H1 (cell line): ENCODE results near the gene TRIOBP. TPM values are rescaled to one million over a fixed set of nuclear protein-coding genes. Genes with fewer than 3 reads are reported as not detected.

Experiments
- CTCF ChIA-PET: fragments of 300-600 bp; sonication (Branson Sonifier 250); formaldehyde crosslinking; loops from one replicate; lab custom pipeline; 2021; ENCODE audit not compliant: partially characterized antibody; lab: Charles Lee
- POLR2A ChIA-PET: fragments of 300-600 bp; sonication (Branson Sonifier 250); formaldehyde crosslinking; loops from one replicate; lab custom pipeline; 2021; ENCODE audit warnings: inconsistent platforms; ENCODE audit not compliant: partially characterized antibody; lab: Charles Lee
- DNase-seq, 2 experiments: peaks; one replicate each; pipeline versions ENCODE4 v3.0.0 to v3.0.0-alpha.2; 2010 to 2022; ENCODE audit warnings: low spot score in 2 of 2, low read depth in 1 of 2, mixed read lengths in 1 of 2
- FAIRE-seq: peaks from 2 replicates; lab custom pipeline; 2011; peaks lifted over from hg19 to GRCh38; lab: Jason Lieb, UNC
- H2AFZ ChIP-seq: 2 replicates; pipeline ENCODE4 v1.8.1; 2012; ENCODE audit warnings: low read length, inconsistent platforms
- H2AK5ac ChIP-seq: 2 replicates; pipeline ENCODE4 v1.6.1; 2013; ENCODE audit warnings: low read depth, low read length
- H2BK120ac ChIP-seq: replicated peaks from 2 replicates; pipeline ENCODE3; 2013; ENCODE audit warnings: low read depth, low read length, inconsistent platforms
- H2BK12ac ChIP-seq: 2 replicates; pipeline ENCODE4 v1.6.1; 2013; ENCODE audit warnings: low read depth, low read length
- H2BK15ac ChIP-seq: 2 replicates; pipeline ENCODE4 v1.6.1; 2013; ENCODE audit warnings: low read length
- H2BK20ac ChIP-seq: 2 replicates; pipeline ENCODE4 v1.6.1; 2013; ENCODE audit warnings: low read length
- H2BK5ac ChIP-seq: 2 replicates; pipeline ENCODE4 v1.6.1; 2013; ENCODE audit warnings: low read depth, low read length
- H3K14ac ChIP-seq: 2 replicates; pipeline ENCODE4 v1.6.1; 2013; ENCODE audit warnings: inconsistent platforms; ENCODE audit not compliant: insufficient read length
- H3K18ac ChIP-seq: 2 replicates; pipeline ENCODE4 v1.6.1; 2013; ENCODE audit warnings: low read length; ENCODE audit errors: extremely low read depth
- H3K23ac ChIP-seq: 2 replicates; pipeline ENCODE4 v1.6.1; 2013; ENCODE audit warnings: inconsistent platforms; ENCODE audit not compliant: insufficient read length
- H3K23me2 ChIP-seq: 2 replicates; pipeline ENCODE4 v1.6.1; 2013; ENCODE audit warnings: low read depth, low read length
- H3K27ac ChIP-seq: 2 replicates; pipeline ENCODE4 v1.6.1; 2011; ENCODE audit warnings: low read depth, low read length, inconsistent platforms
- H3K27me3 ChIP-seq, 4 experiments: replicated peaks in 1 of 4; 1 replicate in 1 of 4; 2 replicates in 3 of 4; pipeline versions ENCODE4 v1.6.1 to v1.8.1; 2011 to 2013; ENCODE audit warnings: low read length in 3 of 4, mild to moderate bottlenecking in 3 of 4, inconsistent platforms in 2 of 4, mixed read lengths in 2 of 4, moderate library complexity in 1 of 4; ENCODE audit not compliant: control insufficient read depth in 3 of 4, insufficient read depth in 3 of 4; ENCODE audit errors: extremely low read depth in 1 of 4
- H3K36me3 ChIP-seq, 4 experiments: 2 replicates each; pipeline versions ENCODE4 v1.6.1 to v1.8.1; 2011 to 2013; ENCODE audit warnings: mild to moderate bottlenecking in 4 of 4, low read length in 3 of 4, moderate library complexity in 2 of 4, control low read depth in 1 of 4, inconsistent platforms in 1 of 4; ENCODE audit not compliant: insufficient read depth in 4 of 4, control insufficient read depth in 2 of 4
- H3K4ac ChIP-seq: replicated peaks from 2 replicates; pipeline ENCODE3; 2013; ENCODE audit warnings: low read length, low read depth, mixed read lengths, inconsistent platforms; ENCODE audit not compliant: insufficient read length
- H3K4me1 ChIP-seq, 4 experiments: replicated peaks in 1 of 4; 1 replicate in 1 of 4; 2 replicates in 3 of 4; pipeline versions ENCODE4 v1.6.1 to v1.8.1; 2011 to 2013; ENCODE audit warnings: low read length in 3 of 4, inconsistent platforms in 2 of 4, mixed read lengths in 1 of 4; ENCODE audit not compliant: insufficient read depth in 4 of 4, control insufficient read depth in 3 of 4
- H3K4me2 ChIP-seq, 2 experiments: 2 replicates each; pipeline versions ENCODE4 v1.6.1 to v1.8.1; 2011 to 2013; ENCODE audit warnings: low read depth in 2 of 2, low read length in 2 of 2, control low read depth in 1 of 2, inconsistent platforms in 1 of 2, mild to moderate bottlenecking in 1 of 2; ENCODE audit not compliant: insufficient read depth in 1 of 2
- H3K4me3 ChIP-seq, 4 experiments: fragments of 200-600, 300-600 bp in 1 of 4; sonication (generic), shearing (Covaris generic), sonication (Bioruptor Twin) in 1 of 4; 2 replicates each; pipeline versions ENCODE4 v1.5.1 to v1.8.1; 2011 to 2016; ENCODE audit warnings: low read length in 4 of 4, low read depth in 3 of 4, control low read depth in 2 of 4, inconsistent platforms in 2 of 4, mild to moderate bottlenecking in 2 of 4, mixed read lengths in 1 of 4, moderate library complexity in 1 of 4; ENCODE audit not compliant: insufficient read depth in 2 of 4; ENCODE audit errors: extremely low read depth in 1 of 4
- H3K56ac ChIP-seq: replicated peaks from 2 replicates; pipeline ENCODE3; 2013; ENCODE audit warnings: low read depth, mild to moderate bottlenecking, mixed read lengths, low read length, inconsistent platforms; ENCODE audit not compliant: insufficient read length
- H3K79me1 ChIP-seq: 2 replicates; pipeline ENCODE4 v1.6.1; 2013; ENCODE audit warnings: low read depth, low read length, control low read depth
- H3K79me2 ChIP-seq, 2 experiments: 2 replicates each; pipeline versions ENCODE4 v1.6.1 to v1.8.1; 2012 to 2013; ENCODE audit warnings: low read length in 2 of 2, mild to moderate bottlenecking in 2 of 2, inconsistent platforms in 1 of 2; ENCODE audit not compliant: insufficient read depth in 2 of 2, control insufficient read depth in 1 of 2
- H3K9ac ChIP-seq, 4 experiments: replicated peaks in 1 of 4; 1 replicate in 1 of 4; 2 replicates in 3 of 4; pipeline versions ENCODE4 v1.6.1 to v1.8.1; 2011 to 2013; ENCODE audit warnings: low read depth in 3 of 4, low read length in 3 of 4, control low read depth in 2 of 4, mild to moderate bottlenecking in 2 of 4, moderate library complexity in 2 of 4, inconsistent platforms in 1 of 4; ENCODE audit errors: extremely low read depth in 1 of 4
- H3K9me3 ChIP-seq, 2 experiments: 2 replicates each; pipeline versions ENCODE4 v1.6.1 to v1.8.1; 2012 to 2013; ENCODE audit warnings: mild to moderate bottlenecking in 2 of 2, moderate library complexity in 2 of 2, control low read depth in 1 of 2, inconsistent platforms in 1 of 2, low read depth in 1 of 2, low read length in 1 of 2, mixed read lengths in 1 of 2; ENCODE audit not compliant: insufficient read depth in 2 of 2
- H4K20me1 ChIP-seq, 2 experiments: replicated peaks in 1 of 2; 2 replicates each; pipeline versions ENCODE3 to v1.8.1; 2011 to 2013; ENCODE audit warnings: inconsistent platforms in 2 of 2, low read length in 2 of 2, mild to moderate bottlenecking in 1 of 2; ENCODE audit not compliant: insufficient read depth in 2 of 2, control insufficient read depth in 1 of 2
- H4K5ac ChIP-seq: 2 replicates; pipeline ENCODE4 v1.6.1; 2013; ENCODE audit warnings: low read length, low read depth, mixed read lengths, inconsistent platforms; ENCODE audit not compliant: insufficient read length
- H4K8ac ChIP-seq: 2 replicates; pipeline ENCODE4 v1.8.0; 2013; ENCODE audit warnings: mild to moderate bottlenecking, moderate library complexity, low read length, inconsistent platforms; ENCODE audit not compliant: insufficient read depth; ENCODE audit errors: extremely low read depth
- H4K91ac ChIP-seq: replicated peaks from 2 replicates; pipeline ENCODE3; 2013; ENCODE audit warnings: low read length, mixed read lengths, inconsistent platforms; ENCODE audit not compliant: insufficient read length
- EP300 ChIP-seq, 2 experiments: IDR thresholded peaks; 1 replicate in 1 of 2; 2 replicates in 1 of 2; pipeline ENCODE4 v1.6.1; 2011 to 2012; ENCODE audit warnings: low read depth in 2 of 2, low read length in 2 of 2, mild to moderate bottlenecking in 2 of 2, borderline replicate concordance in 1 of 2, inconsistent platforms in 1 of 2, moderate library complexity in 1 of 2
- POLR2A ChIP-seq, 2 experiments: IDR thresholded peaks; 1 replicate in 1 of 2; 2 replicates in 1 of 2; pipeline ENCODE4 v1.6.1; 2011; ENCODE audit warnings: low read depth in 2 of 2, low read length in 2 of 2, mild to moderate bottlenecking in 2 of 2; ENCODE audit errors: control extremely low read depth in 1 of 2
- POLR2AphosphoS5 ChIP-seq: IDR thresholded peaks from 2 replicates; pipeline ENCODE4 v1.6.1; 2011; ENCODE audit warnings: low read depth, low read length
- RBBP5 ChIP-seq: IDR thresholded peaks from 2 replicates; pipeline ENCODE4 v1.7.1; 2012; ENCODE audit warnings: low read depth, mild to moderate bottlenecking, inconsistent platforms, low read length, moderate library complexity, borderline replicate concordance
- RXRA ChIP-seq: IDR thresholded peaks from 2 replicates; pipeline ENCODE4 v1.6.1; 2011; ENCODE audit warnings: low read depth, mild to moderate bottlenecking, low read length, moderate library complexity; ENCODE audit not compliant: insufficient read depth
- SIN3A ChIP-seq, 2 experiments: IDR thresholded peaks in 1 of 2; conservative IDR thresholded peaks in 1 of 2; 2 replicates each; pipeline ENCODE4 v1.6.1; 2011 to 2012; ENCODE audit warnings: low read length in 2 of 2, improper control_type of control experiment in 1 of 2, low read depth in 1 of 2, mild to moderate bottlenecking in 1 of 2
- TAF7 ChIP-seq: optimal IDR thresholded peaks from 2 replicates; pipeline ENCODE3; 2011; ENCODE audit warnings: low read depth, mild to moderate bottlenecking, inconsistent platforms, low read length, moderate library complexity, borderline replicate concordance
- TBP ChIP-seq: IDR thresholded peaks from 2 replicates; pipeline ENCODE4 v1.6.1; 2011; ENCODE audit warnings: low read depth, low read length, improper control_type of control experiment
- TEAD4 ChIP-seq: IDR thresholded peaks from 2 replicates; pipeline ENCODE4 v1.6.1; 2012; ENCODE audit warnings: low read depth, low read length, inconsistent platforms, mixed read lengths
- WGBS, 2 experiments: shearing (Covaris generic) in 1 of 2; methylation state at CpG; one replicate each; pipeline versions ENCODE4 v1.1.6 to v1.1.7; 2013 to 2015; ENCODE audit warnings: low lambda C conversion rate in 2 of 2, mixed read lengths in 2 of 2, inconsistent platforms in 1 of 2, low coverage in 1 of 2, missing lambda C conversion rate in 1 of 2; ENCODE audit not compliant: insufficient replicate concordance in 2 of 2, insufficient coverage in 1 of 2, insufficient read length in 1 of 2; ENCODE audit errors: extremely low coverage in 1 of 2, missing lambda C conversion rate in 1 of 2; 5-methylcytosine and 5-hydroxymethylcytosine counted together
- polyA plus RNA-seq, 7 experiments: library from polyadenylated mRNA; depleted of rRNA in 3 of 7; stranded (reverse) in 5 of 7; unstranded in 2 of 7; fragments of >200 nt in 5 of 7; fragments of 200-250 nt in 2 of 7; gene quantifications; 1 replicate in 5 of 7; 2 replicates in 1 of 7; 4 replicates in 1 of 7; pipeline versions ENCODE4 v1.2.1 to v1.2.3, GENCODE V29; 2011 to 2013; ENCODE audit warnings: missing spikeins in 2 of 7, mixed read lengths in 2 of 7
- total RNA-seq: library from RNA; stranded (reverse); fragmentation: NEBNext Ultra II Directional; extraction: Animal tissue kit (Norgen Biotek cat#: 25700); gene quantifications from 2 replicates; pipeline ENCODE4 v1.2.1, GENCODE V29; 2021

The TRIOBP gene
- total and polyA plus RNA-seq, 2 of the 8 experiments (the other 6 are each of a cell fraction or from before 2014, with no cell fraction given) = 18.2 to 27.3 TPM

DNA sequence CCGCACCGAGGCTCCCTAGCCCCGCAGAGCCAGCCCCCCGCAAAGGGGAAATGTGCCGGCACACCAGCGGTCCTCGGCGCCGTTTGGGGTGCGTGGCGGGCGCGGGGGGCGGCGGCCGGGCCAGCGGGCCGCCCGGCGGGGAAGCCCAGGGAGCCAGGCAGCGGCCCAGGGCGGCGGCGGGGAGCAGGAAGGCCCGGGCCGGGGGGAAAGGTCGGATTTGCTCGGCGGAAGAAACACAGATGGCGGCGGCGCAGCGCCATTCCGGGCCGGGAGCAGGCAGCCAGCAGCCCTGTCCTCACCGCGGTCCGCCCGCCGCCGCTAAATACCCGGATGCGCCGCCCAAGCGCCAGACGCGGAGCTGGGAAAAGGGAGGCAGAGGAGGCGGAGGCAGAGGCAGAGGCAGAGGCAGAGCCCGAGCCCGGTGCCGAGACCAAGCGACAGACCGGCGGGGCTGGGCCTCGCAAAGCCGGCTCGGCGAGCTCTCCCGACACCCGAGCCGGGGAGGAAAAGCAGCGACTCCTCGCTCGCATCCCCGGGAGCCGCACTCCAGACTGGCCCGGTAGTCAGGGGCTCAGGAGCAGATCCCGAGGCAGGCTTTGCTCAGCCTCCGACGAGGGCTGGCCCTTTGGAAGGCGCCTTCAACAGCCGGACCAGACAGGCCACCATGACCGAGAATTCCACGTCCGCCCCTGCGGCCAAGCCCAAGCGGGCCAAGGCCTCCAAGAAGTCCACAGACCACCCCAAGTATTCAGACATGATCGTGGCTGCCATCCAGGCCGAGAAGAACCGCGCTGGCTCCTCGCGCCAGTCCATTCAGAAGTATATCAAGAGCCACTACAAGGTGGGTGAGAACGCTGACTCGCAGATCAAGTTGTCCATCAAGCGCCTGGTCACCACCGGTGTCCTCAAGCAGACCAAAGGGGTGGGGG is 108.3 kb downstream of the TRIOBP start:
- FAIRE-seq = no peak
- no peaks in the 10 kb centered on the region for H3K36me3 ChIP-seq
- H3K27ac ChIP-seq = peak overlapping the region; percentile 55; the same call in 1 of the 2 replicates
- TF ChIP-seq POLR2AphosphoS5 = peak; percentile 97
- TF ChIP-seq SIN3A (conservative IDR thresholded peaks at IDR 0.05 in 1 of 2, IDR thresholded peaks at IDR 0.05 in 1 of 2; ENCODE audit: low read depth in 1 of 2, low read length in 2 of 2) = peak in 1 of 2 experiments; percentile 20; a peak in 1 of 4 replicates
- TF ChIP-seq EP300 (IDR thresholded peaks at IDR 0.05; ENCODE audit: borderline replicate concordance in 1 of 2, low read depth in 2 of 2, low read length in 2 of 2) = 0 out of 3 replicates have a peak, but pooled peaks of 1 of the 2 experiments have one; percentile 17
- TF ChIP-seq RXRA = no peak
- TF ChIP-seq TAF7 = peak; percentile 92
- TF ChIP-seq TBP = peak; percentile 96
- peak; percentile 90 to 95 for TF ChIP-seq POLR2A (IDR thresholded peaks at IDR 0.05; ENCODE audit: control extremely low read depth in 1 of 2, low read depth in 2 of 2, low read length in 2 of 2)
- TF ChIP-seq TEAD4 = no peak
- TF ChIP-seq RBBP5 = 0 out of 2 replicates have a peak, but pooled peaks have one; percentile 38

More for the DNA sequence above, 108.3 kb downstream of the TRIOBP start:
- DNase-seq = peak in 1 of 2 experiments; percentile 97
- H4K20me1 ChIP-seq = peaks cover 3 to 4% of the 10 kb centered on the region in 2 experiments
- peaks cover 0 to 22% (median 19%) of the 10 kb centered on the region in 4 experiments; a peak in 6 of 7 replicates for H3K4me1 ChIP-seq
- H3K18ac ChIP-seq = peak overlapping the region; percentile 78
- H4K5ac ChIP-seq = no peak overlapping the region
- H3K4me3 ChIP-seq = peak overlapping the region; percentile 79 to 91 (median 86)
- H3K23me2 ChIP-seq = peaks cover 48% of the 10 kb centered on the region
- no peak overlapping the region for H3K23ac ChIP-seq
- peaks cover 4 to 7% of the 10 kb centered on the region in 2 experiments; a peak in 2 of 4 replicates for H3K79me2 ChIP-seq
- H2BK20ac ChIP-seq = no peak overlapping the region
- H2AK5ac ChIP-seq = no peak overlapping the region
- ChIA-PET POLR2A (interaction anchor here (0.6 to 8.8 kb wide), 30 partner anchors 8 to 197 kb away, joined by 3 to 142 read pairs (median 4); partner anchors contain the start of genes ANKRD54, EIF3L, GALR3 and GGA1), CTCF (interaction anchor here (1.0 to 1.1 kb wide), 2 partner anchors 43 to 58 kb away, joined by 3 to 4 read pairs; no protein-coding TSS in a partner anchor)
- peak overlapping the region; percentile 14 for H3K56ac ChIP-seq
- peak overlapping the region; percentile 95 for H4K8ac ChIP-seq
- peak overlapping the region; percentile 25 for H4K91ac ChIP-seq
- 0 out of 2 replicates have a peak overlapping the region, but pooled peaks have one; percentile 61 for H2BK15ac ChIP-seq
- H3K79me1 ChIP-seq = peaks cover 3% of the 10 kb centered on the region
- 0 out of 2 replicates have a peak overlapping the region, but pooled peaks have one; percentile 60 for H2BK12ac ChIP-seq
- peak overlapping the region; percentile 72 to 94 (median 80) for H3K9ac ChIP-seq
- H3K14ac ChIP-seq = no peak overlapping the region
- no peak overlapping the region for H2BK120ac ChIP-seq
- 32% methylated on average over 29 of the region's 87 CpGs; no CpG with 5 or more reads in 1 of the 2 experiments for WGBS, 2 experiments
- peaks cover 3 to 44% (median 37%) of the 10 kb centered on the region in 4 experiments for H3K27me3 ChIP-seq
- H3K4me2 ChIP-seq = peak overlapping the region; percentile 91 to 94
- no peaks in the 10 kb centered on the region for H3K9me3 ChIP-seq
- H2AFZ ChIP-seq = no peak overlapping the region
- no peak overlapping the region for H3K4ac ChIP-seq
- no peak overlapping the region; the same call in 1 of the 2 replicates for H2BK5ac ChIP-seq
